Gastroesophageal sphincter (tissue), 4 donors: Measurements from ENCODE around the gene DNAL1. TPM values are rescaled to one million over a fixed set of nuclear protein-coding genes. Genes with fewer than 3 reads are reported as not detected.

Source experiments
- ATAC-seq: fragments of 150-250 bp; one replicate; pipeline ENCODE4 v1.9.1; 2016; ENCODE audit warnings: mild to moderate bottlenecking, moderate library complexity
- H3K27ac ChIP-seq, 4 donors: fragments of 200-600 bp; sonication (generic) in 3 of 4; 1 replicate in 3 of 4; 2 replicates in 1 of 4; pipeline ENCODE4 v1.5.1; 2016 to 2019
- H3K27me3 ChIP-seq: fragments of 200-600 bp; sonication (generic); one replicate; pipeline ENCODE4 v1.5.1; 2019
- H3K36me3 ChIP-seq, 2 donors: fragments of 200-600 bp; sonication (generic); one replicate each; pipeline ENCODE4 v1.5.1; 2019; ENCODE audit warnings: control low read depth in 1 of 2
- H3K4me1 ChIP-seq, 3 donors: fragments of 200-600 bp; sonication (generic); 1 replicate in 2 of 3; 2 replicates in 1 of 3; pipeline ENCODE4 v1.5.1; 2016 to 2019; ENCODE audit warnings: control low read depth in 2 of 3
- H3K4me3 ChIP-seq, 2 donors: fragments of 200-600 bp; sonication (generic); one replicate each; pipeline ENCODE4 v1.5.1; 2019; ENCODE audit warnings: mild to moderate bottlenecking in 1 of 2, moderate library complexity in 1 of 2
- H3K9me3 ChIP-seq, 3 donors: fragments of 200-600 bp; sonication (generic); one replicate each; pipeline ENCODE4 v1.5.1; 2017 to 2019; ENCODE audit warnings: control low read depth in 2 of 3
- EP300 ChIP-seq: sonication (generic); formaldehyde crosslinking; IDR thresholded peaks from one replicate; pipeline ENCODE4 v1.6.1; 2017; ENCODE audit warnings: antibody characterized with exemption, mild to moderate bottlenecking
- POLR2A ChIP-seq, 2 donors: fragments of 450-650 bp; IDR thresholded peaks; one replicate each; pipeline ENCODE4 v1.6.1; 2017; ENCODE audit warnings: antibody characterized with exemption in 2 of 2, mild to moderate bottlenecking in 2 of 2, moderate library complexity in 1 of 2
- POLR2AphosphoS5 ChIP-seq: sonication (generic); formaldehyde crosslinking; IDR thresholded peaks from one replicate; pipeline ENCODE4 v1.6.1; 2017; ENCODE audit warnings: antibody characterized with exemption
- WGBS, 2 donors: methylation state at CpG; one replicate each; pipeline ENCODE4 v1.1.5; 2018; ENCODE audit warnings: low coverage in 1 of 2; 5-methylcytosine and 5-hydroxymethylcytosine counted together
- total RNA-seq, 4 donors: library from RNA; depleted of rRNA; stranded (reverse); fragments of >200 nt; gene quantifications; one replicate each; pipeline ENCODE4 v1.1.0, GENCODE V29; 2016
- TF ChIP-seq, protein P1 (sequence below), 4 experiments: fragments of 200-600 bp in 2 of 4; fragments of 450-650 bp in 2 of 4; sonication (generic) in 1 of 4; IDR thresholded peaks; one replicate each; pipeline ENCODE4 v1.5.1; 2017 to 2019; ENCODE audit warnings: antibody characterized with exemption in 4 of 4, mild to moderate bottlenecking in 2 of 4, moderate library complexity in 2 of 4

The DNAL1 gene, protein sequence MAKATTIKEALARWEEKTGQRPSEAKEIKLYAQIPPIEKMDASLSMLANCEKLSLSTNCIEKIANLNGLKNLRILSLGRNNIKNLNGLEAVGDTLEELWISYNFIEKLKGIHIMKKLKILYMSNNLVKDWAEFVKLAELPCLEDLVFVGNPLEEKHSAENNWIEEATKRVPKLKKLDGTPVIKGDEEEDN
- total RNA-seq = 10 to 100 TPM in 2 of 4 donors, 1 to 10 TPM in 2; 8.9 to 18.2 (median 10.4) TPM

DNA sequence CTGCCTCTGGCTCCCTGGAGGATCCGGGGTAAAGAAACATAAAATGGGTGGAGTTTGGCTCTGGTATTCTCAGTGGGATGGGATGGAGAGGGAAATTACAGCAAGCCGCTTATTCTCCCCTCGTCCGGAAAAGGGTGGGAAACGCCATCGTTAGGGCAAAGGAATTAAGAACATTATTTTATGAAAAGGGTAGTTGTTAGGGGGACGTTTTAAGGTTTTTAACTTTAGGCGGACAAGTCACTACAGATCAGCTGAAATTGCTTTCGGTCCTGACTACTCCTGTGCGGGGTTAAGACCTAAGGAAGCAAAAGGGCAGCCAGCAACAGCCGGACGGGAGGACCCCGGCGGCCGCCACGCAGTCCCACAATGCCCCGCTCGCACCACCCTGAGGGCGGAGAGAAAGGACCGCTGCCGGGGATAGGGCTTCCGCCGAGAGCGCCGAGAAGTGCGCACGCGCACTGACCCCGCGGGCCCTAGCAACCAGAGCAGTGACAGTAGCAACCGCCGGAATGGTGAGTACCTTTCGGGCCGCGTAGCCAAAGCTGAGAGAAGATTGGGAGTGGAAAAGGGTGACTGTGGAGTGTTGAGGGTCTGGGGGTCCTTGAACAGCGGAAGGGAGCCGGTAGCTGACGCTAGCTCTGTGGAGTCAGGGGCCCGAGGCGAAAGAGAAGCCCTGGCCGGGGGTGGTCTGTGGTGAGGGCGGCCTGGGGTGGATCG lies at the start of gene DNAL1:
TSS of gene DNAL1 (plus strand) at position 456 of the 717 bp plus-strand sequence. CDS start at position 510, 54 bp downstream.
- WGBS, 2 donors = 0 to 2% methylated on average over 12 to 20 of the region's 43 CpGs

DNA sequence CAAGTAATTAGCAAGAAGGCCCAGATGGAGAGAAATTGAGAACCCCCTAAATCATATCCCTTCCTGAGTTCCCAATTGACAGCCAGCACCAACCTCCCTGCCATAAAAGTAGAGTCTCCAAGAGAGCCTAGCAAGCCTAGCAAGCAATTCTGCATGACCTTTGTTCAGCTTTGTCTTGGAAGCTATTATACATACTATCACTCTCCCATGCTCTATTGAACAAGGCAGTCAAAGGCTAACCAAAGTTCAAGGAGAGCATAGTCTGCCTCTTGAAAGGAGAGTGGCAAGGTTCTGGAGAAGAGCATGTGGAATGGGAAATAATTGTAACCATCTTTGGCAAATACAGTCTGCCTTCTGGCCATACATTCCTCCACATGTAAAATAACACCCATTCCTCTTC lies 45.3 kb upstream of the DNAL1 start:
- ATAC-seq = no peak
- peaks cover 0 to 5% of the 10 kb centered on the region in 2 donors for H3K36me3 ChIP-seq
- no peaks in the 10 kb centered on the region for H3K4me1 ChIP-seq
- no peak for TF ChIP-seq POLR2A (IDR thresholded peaks at IDR 0.05)
- no peak for TF ChIP-seq EP300
- no peak for TF ChIP-seq POLR2AphosphoS5
- TF ChIP-seq, protein P1, sequence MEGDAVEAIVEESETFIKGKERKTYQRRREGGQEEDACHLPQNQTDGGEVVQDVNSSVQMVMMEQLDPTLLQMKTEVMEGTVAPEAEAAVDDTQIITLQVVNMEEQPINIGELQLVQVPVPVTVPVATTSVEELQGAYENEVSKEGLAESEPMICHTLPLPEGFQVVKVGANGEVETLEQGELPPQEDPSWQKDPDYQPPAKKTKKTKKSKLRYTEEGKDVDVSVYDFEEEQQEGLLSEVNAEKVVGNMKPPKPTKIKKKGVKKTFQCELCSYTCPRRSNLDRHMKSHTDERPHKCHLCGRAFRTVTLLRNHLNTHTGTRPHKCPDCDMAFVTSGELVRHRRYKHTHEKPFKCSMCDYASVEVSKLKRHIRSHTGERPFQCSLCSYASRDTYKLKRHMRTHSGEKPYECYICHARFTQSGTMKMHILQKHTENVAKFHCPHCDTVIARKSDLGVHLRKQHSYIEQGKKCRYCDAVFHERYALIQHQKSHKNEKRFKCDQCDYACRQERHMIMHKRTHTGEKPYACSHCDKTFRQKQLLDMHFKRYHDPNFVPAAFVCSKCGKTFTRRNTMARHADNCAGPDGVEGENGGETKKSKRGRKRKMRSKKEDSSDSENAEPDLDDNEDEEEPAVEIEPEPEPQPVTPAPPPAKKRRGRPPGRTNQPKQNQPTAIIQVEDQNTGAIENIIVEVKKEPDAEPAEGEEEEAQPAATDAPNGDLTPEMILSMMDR (IDR thresholded peaks at IDR 0.05) = no peak
- H3K27ac ChIP-seq = no peak overlapping the region
- H3K4me3 ChIP-seq = no peak overlapping the region
- no peaks in the 10 kb centered on the region for H3K27me3 ChIP-seq
- H3K9me3 ChIP-seq = no peaks in the 10 kb centered on the region

More for the DNA sequence above, at the start of gene DNAL1:
- no peaks in the 10 kb centered on the region for H3K36me3 ChIP-seq
- no peaks in the 10 kb centered on the region for H3K9me3 ChIP-seq
- H3K27ac ChIP-seq = peak within 1 kb of the TSS; percentile 55 to 87 (median 84)
- TF ChIP-seq POLR2AphosphoS5 = peak; percentile 76
- TF ChIP-seq, protein P1 (IDR thresholded peaks at IDR 0.05) = peak in 1 of 4 experiments; percentile 30
- no peak for TF ChIP-seq EP300
- peak; percentile 46 to 57 for TF ChIP-seq POLR2A (IDR thresholded peaks at IDR 0.05)
- H3K4me3 ChIP-seq = peak within 1 kb of the TSS; percentile 66 to 83
- no peaks in the 10 kb centered on the region for H3K27me3 ChIP-seq
- peak; percentile 99 for ATAC-seq
- peaks cover 0 to 19% (median 12%) of the 10 kb centered on the region in 3 donors for H3K4me1 ChIP-seq

DNA sequence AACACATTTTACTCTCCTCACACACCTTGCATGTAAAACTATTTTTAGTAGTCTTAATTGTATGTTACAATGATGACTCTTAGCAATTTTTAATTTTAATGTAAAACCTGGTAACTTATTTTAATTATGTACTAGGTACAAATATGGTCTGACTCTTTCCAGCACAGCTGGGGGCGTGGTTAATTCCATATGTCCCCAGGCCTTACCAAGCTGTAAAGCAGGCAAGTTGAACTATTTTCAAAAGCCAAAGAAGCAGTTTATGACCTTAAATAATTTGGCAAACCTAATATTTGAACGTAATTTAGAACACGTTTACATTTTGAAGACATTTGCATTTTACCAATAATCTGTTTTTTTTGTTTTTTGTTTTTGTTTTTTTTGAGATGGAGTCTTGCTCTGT lies 41.8 kb upstream of the DNAL1 start:
- Histone ChIP-seq H3K27me3 (no peaks in the 10 kb centered on the region), H3K36me3 (no peaks in the 10 kb centered on the region), H3K27ac (no peak overlapping the region), H3K4me1 (no peaks in the 10 kb centered on the region), H3K9me3 (no peaks in the 10 kb centered on the region), H3K4me3 (no peak overlapping the region)
- TF ChIP-seq POLR2A (IDR thresholded peaks at IDR 0.05) (no peak), EP300 (no peak), POLR2AphosphoS5 (no peak)
- TF ChIP-seq, protein P1 (IDR thresholded peaks at IDR 0.05) = no peak
- no peak for ATAC-seq
- WGBS, 2 donors = 78 to 79% methylated on average over 3 of the region's 3 CpGs

DNA sequence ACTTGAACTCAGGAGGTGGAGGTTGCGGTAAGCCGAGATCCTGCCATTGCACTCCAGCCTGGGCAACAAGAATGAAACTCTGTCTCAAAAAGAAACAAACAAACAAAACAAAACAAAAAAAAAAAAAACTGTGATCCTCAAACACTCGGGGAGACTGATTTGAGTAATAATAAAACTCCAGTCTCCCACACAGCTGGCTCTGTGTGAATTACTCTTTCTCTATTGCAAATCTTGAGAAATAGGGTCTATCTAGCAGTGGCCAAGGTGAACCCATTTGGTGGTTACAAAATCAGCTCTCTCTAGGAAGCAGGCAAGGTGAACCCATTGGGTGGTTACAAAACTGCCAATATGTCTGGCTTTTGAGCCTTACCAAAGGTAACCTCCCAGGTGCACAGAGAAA lies 38.5 kb upstream of the DNAL1 start:
- Histone ChIP-seq H3K4me3 (no peak overlapping the region), H3K27me3 (no peaks in the 10 kb centered on the region), H3K27ac (no peak overlapping the region), H3K9me3 (no peaks in the 10 kb centered on the region), H3K4me1 (no peaks in the 10 kb centered on the region), H3K36me3 (no peaks in the 10 kb centered on the region)
- 100% methylated on average over 1 to 2 of the region's 3 CpGs for WGBS, 2 donors
- TF ChIP-seq POLR2AphosphoS5 = no peak
- TF ChIP-seq, protein P1 (IDR thresholded peaks at IDR 0.05) = no peak
- no peak for TF ChIP-seq POLR2A (IDR thresholded peaks at IDR 0.05)
- no peak for TF ChIP-seq EP300
- no peak for ATAC-seq
